Endodermal cell (in vitro differentiated cells): ENCODE data around the gene DONSON. TPM values are rescaled to one million over a fixed set of nuclear protein-coding genes. Genes with fewer than 3 reads are reported as not detected.

Experiments used
- DNase-seq: peaks from one replicate; pipeline ENCODE4 v3.0.0-alpha.2; 2017
- H3K27ac ChIP-seq: 2 replicates; pipeline ENCODE4 v1.5.1; 2013; ENCODE audit warnings: mild to moderate bottlenecking, low read depth, low read length, moderate library complexity
- H3K27me3 ChIP-seq: 2 replicates; pipeline ENCODE4 v1.6.1; 2013; ENCODE audit warnings: mild to moderate bottlenecking, low read length, moderate library complexity; ENCODE audit not compliant: insufficient read depth, control insufficient read depth, poor library complexity, severe bottlenecking
- H3K36me3 ChIP-seq: 2 replicates; pipeline ENCODE4 v1.7.0; 2013; ENCODE audit warnings: mild to moderate bottlenecking, low read length, moderate library complexity; ENCODE audit not compliant: control insufficient read depth, insufficient read depth
- H3K4me1 ChIP-seq: one replicate; pipeline ENCODE4 v1.7.0; 2013; ENCODE audit warnings: low read length; ENCODE audit not compliant: control insufficient read depth, insufficient read depth
- H3K4me3 ChIP-seq: 2 replicates; pipeline ENCODE4 v1.5.1; 2013; ENCODE audit warnings: mild to moderate bottlenecking, low read length, moderate library complexity
- H3K9ac ChIP-seq: 2 replicates; pipeline ENCODE4 v1.6.1; 2013; ENCODE audit warnings: mild to moderate bottlenecking, low read length, moderate library complexity; ENCODE audit not compliant: poor library complexity, severe bottlenecking; ENCODE audit errors: extremely low read depth
- H3K9me3 ChIP-seq: 2 replicates; pipeline ENCODE4 v1.6.1; 2013; ENCODE audit warnings: mild to moderate bottlenecking, low read length, moderate library complexity; ENCODE audit not compliant: control insufficient read depth
- H3K27ac Mint-ChIP-seq: 2 replicates; pipeline ENCODE4 v1.8.0; 2020; ENCODE audit warnings: mixed read lengths
- H3K27me3 Mint-ChIP-seq: 2 replicates; pipeline ENCODE4 v1.8.0; 2021; ENCODE audit warnings: mild to moderate bottlenecking, mixed read lengths; ENCODE audit not compliant: insufficient read depth
- H3K36me3 Mint-ChIP-seq: 2 replicates; pipeline ENCODE4 v1.8.0; 2020; ENCODE audit warnings: low read depth, mixed read lengths
- H3K4me1 Mint-ChIP-seq: 2 replicates; pipeline ENCODE4 v1.8.0; 2020; ENCODE audit warnings: mixed read lengths
- H3K4me3 Mint-ChIP-seq: 2 replicates; pipeline ENCODE4 v1.8.0; 2020; ENCODE audit warnings: mild to moderate bottlenecking, moderate library complexity, mixed read lengths
- H3K9me3 Mint-ChIP-seq: 2 replicates; pipeline ENCODE4 v1.8.0; 2020; ENCODE audit warnings: mild to moderate bottlenecking, mixed read lengths
- WGBS, 2 experiments: methylation state at CpG; one replicate each; pipeline versions ENCODE4 v1.1.5 to v1.1.7; 2013; ENCODE audit warnings: missing lambda C conversion rate in 2 of 2, mixed read lengths in 1 of 2; ENCODE audit not compliant: insufficient coverage in 1 of 2, insufficient read length in 1 of 2; 5-methylcytosine and 5-hydroxymethylcytosine counted together
- total RNA-seq, 2 donors: library from RNA; stranded (reverse); fragmentation: NEBNext Ultra II Directional in 1 of 2; extraction: Animal tissue kit (Norgen Biotek cat#: 25700) in 1 of 2; gene quantifications; 2 replicates in 1 of 2; 3 replicates in 1 of 2; pipeline ENCODE4 v1.2.1, GENCODE V29; 2021
- TF ChIP-seq, protein P1 (sequence below): fragments of 200-600 bp; sonication (generic); conservative IDR thresholded peaks from 2 replicates; pipeline ENCODE4 v1.5.0; 2021; ENCODE audit warnings: antibody characterized with exemption, mild to moderate bottlenecking

DONSON gene
- total RNA-seq, 2 donors from 2014 or later: 26.2 to 41.9 TPM

DNA sequence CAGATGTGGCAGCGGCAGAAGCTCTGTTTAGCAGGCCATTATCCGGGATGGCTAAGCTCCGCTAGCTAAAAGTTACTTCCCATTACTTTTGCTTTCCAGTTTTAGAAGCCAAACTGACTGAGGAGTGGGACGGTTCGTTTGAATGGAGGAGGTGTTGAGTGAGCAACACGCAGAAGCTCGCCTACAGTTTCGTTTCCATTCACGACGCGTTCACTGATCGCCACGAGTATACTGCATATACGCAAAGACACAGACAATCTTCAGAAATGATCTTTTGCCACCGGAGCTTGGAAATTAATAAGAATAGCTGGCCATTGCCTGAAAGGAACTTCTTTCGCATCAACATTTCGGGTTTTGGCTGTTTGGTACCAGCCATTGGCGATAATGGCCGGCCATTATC lies 31.0 kb downstream of the DONSON start:
- 95 to 96% methylated on average over 16 to 17 of the region's 19 CpGs for WGBS, 2 experiments
- H3K27ac Mint-ChIP-seq: no peak overlapping the region
- H3K36me3 Mint-ChIP-seq: peaks cover 90% of the 10 kb centered on the region

GRCh38 chr21:33554982-33555344 lies 33.5 kb downstream of the DONSON start:
- Histone ChIP-seq H3K36me3 (peaks cover 96% of the 10 kb centered on the region), H3K27me3 (no peaks in the 10 kb centered on the region), H3K27ac (no peak overlapping the region), H3K9ac (no peak overlapping the region), H3K9me3 (no peaks in the 10 kb centered on the region), H3K4me1 (no peaks in the 10 kb centered on the region), H3K4me3 (peak overlapping the region; percentile 50)
- H3K27ac Mint-ChIP-seq: no peak overlapping the region
- peaks cover 92% of the 10 kb centered on the region for H3K36me3 Mint-ChIP-seq
- WGBS, 2 experiments: 94 to 98% methylated on average over 18 to 32 of the region's 32 CpGs
- DNase-seq: no peak
- TF ChIP-seq, protein P1, sequence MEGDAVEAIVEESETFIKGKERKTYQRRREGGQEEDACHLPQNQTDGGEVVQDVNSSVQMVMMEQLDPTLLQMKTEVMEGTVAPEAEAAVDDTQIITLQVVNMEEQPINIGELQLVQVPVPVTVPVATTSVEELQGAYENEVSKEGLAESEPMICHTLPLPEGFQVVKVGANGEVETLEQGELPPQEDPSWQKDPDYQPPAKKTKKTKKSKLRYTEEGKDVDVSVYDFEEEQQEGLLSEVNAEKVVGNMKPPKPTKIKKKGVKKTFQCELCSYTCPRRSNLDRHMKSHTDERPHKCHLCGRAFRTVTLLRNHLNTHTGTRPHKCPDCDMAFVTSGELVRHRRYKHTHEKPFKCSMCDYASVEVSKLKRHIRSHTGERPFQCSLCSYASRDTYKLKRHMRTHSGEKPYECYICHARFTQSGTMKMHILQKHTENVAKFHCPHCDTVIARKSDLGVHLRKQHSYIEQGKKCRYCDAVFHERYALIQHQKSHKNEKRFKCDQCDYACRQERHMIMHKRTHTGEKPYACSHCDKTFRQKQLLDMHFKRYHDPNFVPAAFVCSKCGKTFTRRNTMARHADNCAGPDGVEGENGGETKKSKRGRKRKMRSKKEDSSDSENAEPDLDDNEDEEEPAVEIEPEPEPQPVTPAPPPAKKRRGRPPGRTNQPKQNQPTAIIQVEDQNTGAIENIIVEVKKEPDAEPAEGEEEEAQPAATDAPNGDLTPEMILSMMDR: no peak
- H3K9me3 Mint-ChIP-seq: no peaks in the 10 kb centered on the region
- H3K4me3 Mint-ChIP-seq: no peak overlapping the region
- H3K27me3 Mint-ChIP-seq: no peaks in the 10 kb centered on the region
- H3K4me1 Mint-ChIP-seq: peaks cover 6% of the 10 kb centered on the region

More for the DNA sequence above, 31.0 kb downstream of the DONSON start:
- no peak overlapping the region for H3K9ac ChIP-seq
- peaks cover 11% of the 10 kb centered on the region for H3K4me1 Mint-ChIP-seq
- no peaks in the 10 kb centered on the region for H3K4me1 ChIP-seq
- peaks cover 93% of the 10 kb centered on the region for H3K36me3 ChIP-seq
- H3K27me3 ChIP-seq: no peaks in the 10 kb centered on the region
- H3K27ac ChIP-seq: no peak overlapping the region
- H3K4me3 ChIP-seq: no peak overlapping the region
- H3K9me3 ChIP-seq: no peaks in the 10 kb centered on the region
- no peaks in the 10 kb centered on the region for H3K9me3 Mint-ChIP-seq
- no peaks in the 10 kb centered on the region for H3K27me3 Mint-ChIP-seq
- H3K4me3 Mint-ChIP-seq: no peak overlapping the region
- no peak for DNase-seq
- TF ChIP-seq, protein P1: no peak

DNA sequence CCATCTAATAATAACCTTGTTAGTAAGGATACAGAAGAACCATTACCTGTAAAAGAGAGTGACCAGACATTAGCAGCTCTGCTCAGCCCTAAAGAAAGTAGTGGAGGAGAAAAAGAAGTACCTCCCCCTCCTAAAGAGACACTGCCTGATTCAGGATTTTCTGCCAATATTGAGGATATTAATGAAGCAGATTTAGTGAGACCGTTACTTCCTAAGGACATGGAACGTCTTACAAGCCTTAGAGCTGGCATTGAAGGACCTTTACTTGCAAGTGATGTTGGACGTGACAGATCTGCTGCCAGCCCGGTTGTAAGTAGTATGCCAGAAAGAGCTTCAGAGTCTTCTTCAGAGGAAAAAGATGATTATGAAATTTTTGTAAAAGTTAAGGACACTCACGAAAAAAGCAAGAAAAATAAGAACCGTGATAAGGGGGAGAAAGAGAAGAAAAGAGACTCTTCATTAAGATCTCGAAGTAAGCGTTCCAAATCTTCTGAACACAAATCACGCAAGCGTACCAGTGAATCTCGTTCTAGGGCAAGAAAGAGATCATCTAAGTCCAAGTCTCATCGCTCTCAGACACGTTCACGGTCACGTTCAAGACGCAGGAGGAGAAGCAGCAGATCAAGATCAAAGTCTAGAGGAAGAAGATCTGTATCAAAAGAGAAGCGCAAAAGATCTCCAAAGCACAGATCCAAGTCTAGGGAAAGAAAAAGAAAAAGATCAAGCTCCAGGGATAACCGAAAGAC lies 34.1 kb downstream of the DONSON start:
- Histone ChIP-seq H3K27me3 (no peaks in the 10 kb centered on the region), H3K36me3 (peaks cover 96% of the 10 kb centered on the region)
- H3K27ac Mint-ChIP-seq: peak overlapping the region; percentile 13

More for the DNA sequence above, 34.1 kb downstream of the DONSON start:
- no peaks in the 10 kb centered on the region for H3K27me3 Mint-ChIP-seq
- H3K9me3 Mint-ChIP-seq: no peaks in the 10 kb centered on the region
- H3K27ac ChIP-seq: no peak overlapping the region
- peak overlapping the region; percentile 37 for H3K4me3 ChIP-seq
- peaks cover 92% of the 10 kb centered on the region for H3K36me3 Mint-ChIP-seq
- no peak for DNase-seq
- no peaks in the 10 kb centered on the region for H3K4me1 ChIP-seq
- 96 to 98% methylated on average over 18 of the region's 18 CpGs for WGBS, 2 experiments
- TF ChIP-seq, protein P1: no peak
- H3K4me3 Mint-ChIP-seq: no peak overlapping the region
- no peaks in the 10 kb centered on the region for H3K9me3 ChIP-seq
- H3K4me1 Mint-ChIP-seq: peaks cover 6% of the 10 kb centered on the region
- H3K9ac ChIP-seq: no peak overlapping the region
